HepG2 (cell line): ENCODE measurements around the gene C19orf33. TPM values are rescaled to one million over a fixed set of nuclear protein-coding genes. Genes with fewer than 3 reads are reported as not detected.

Experiments used
- ATM ChIP-seq: fragments of 450-650 bp; IDR thresholded peaks from 2 replicates; pipeline ENCODE4 v1.7.1; 2017; ENCODE audit warnings: mild to moderate bottlenecking, borderline replicate concordance
- BRCA1 ChIP-seq: sonication (generic); formaldehyde crosslinking; IDR thresholded peaks from 2 replicates; pipeline ENCODE4 v1.4.0; 2020; ENCODE audit warnings: missing genetic modification reagents
- CCAR2 ChIP-seq: fragments of 200-400 bp; formaldehyde crosslinking; optimal IDR thresholded peaks from 2 replicates; pipeline ENCODE3; 2018; ENCODE audit warnings: low read depth, mild to moderate bottlenecking, low read length, moderate library complexity
- FLYWCH1 ChIP-seq: sonication (generic); formaldehyde crosslinking; IDR thresholded peaks from 2 replicates; pipeline ENCODE4 v1.8.1; 2023; ENCODE audit warnings: mild to moderate bottlenecking, missing genetic modification reagents
- FOXO1 ChIP-seq: sonication (generic); formaldehyde crosslinking; IDR thresholded peaks from 2 replicates; pipeline ENCODE4 v1.4.0; 2020; ENCODE audit warnings: missing genetic modification reagents
- MXD4 ChIP-seq: IDR thresholded peaks from 2 replicates; pipeline ENCODE4 v1.6.1; 2016; ENCODE audit warnings: mild to moderate bottlenecking, missing biosample characterization, missing genetic modification reagents
- NAIF1 ChIP-seq: sonication (generic); formaldehyde crosslinking; IDR thresholded peaks from 2 replicates; pipeline ENCODE4 v1.5.0; 2020; ENCODE audit warnings: mild to moderate bottlenecking, missing genetic modification reagents, borderline replicate concordance
- SKI ChIP-seq: fragments of 450-650 bp; IDR thresholded peaks from one replicate; pipeline ENCODE4 v1.6.1; 2018; ENCODE audit warnings: mild to moderate bottlenecking; ENCODE audit not compliant: partially characterized antibody
- ZNF432 ChIP-seq: sonication (generic); formaldehyde crosslinking; IDR thresholded peaks from 2 replicates; pipeline ENCODE4 v1.5.0; 2020; ENCODE audit warnings: missing genetic modification reagents, mild to moderate bottlenecking, borderline replicate concordance
- ZNF451 ChIP-seq: sonication (generic); formaldehyde crosslinking; IDR thresholded peaks from 2 replicates; pipeline ENCODE4 v1.5.0; 2020; ENCODE audit warnings: mild to moderate bottlenecking, missing genetic modification reagents
- ZNF552 ChIP-seq: sonication (generic); formaldehyde crosslinking; IDR thresholded peaks from 2 replicates; pipeline ENCODE4 v1.9.0; 2022; ENCODE audit warnings: missing genetic modification reagents, mild to moderate bottlenecking, borderline replicate concordance
- ZNF607 ChIP-seq: sonication (generic); formaldehyde crosslinking; IDR thresholded peaks from 2 replicates; pipeline ENCODE4 v1.5.1; 2020; ENCODE audit warnings: missing genetic modification reagents, mild to moderate bottlenecking, borderline replicate concordance
- ZNF7 ChIP-seq: IDR thresholded peaks from 2 replicates; pipeline ENCODE4 v1.6.1; 2016; ENCODE audit warnings: missing biosample characterization, missing genetic modification reagents
- ZNF83 ChIP-seq: sonication (generic); formaldehyde crosslinking; IDR thresholded peaks from 2 replicates; pipeline ENCODE4 v1.4.0; 2020; ENCODE audit warnings: missing genetic modification reagents, mild to moderate bottlenecking, borderline replicate concordance
- polyA plus RNA-seq, 8 experiments: library from polyadenylated mRNA; depleted of rRNA in 3 of 8; stranded (reverse) in 7 of 8; unstranded in 1 of 8; fragments of >200 nt; fragmentation: Illumina TruSeq in 4 of 8; extraction: Trizol in 4 of 8; gene quantifications; 2 replicates each; pipeline versions ENCODE4 v1.2.1 to v1.2.3, GENCODE V29; 2011 to 2016; ENCODE audit warnings: low read depth in 4 of 8, missing spikeins in 1 of 8, mixed read lengths in 1 of 8; ENCODE audit not compliant: insufficient read depth in 1 of 8
- total RNA-seq, 5 experiments: library from RNA; depleted of rRNA; stranded (reverse); fragments of >200 nt; fragmentation: Illumina TruSeq; extraction: Trizol; gene quantifications; 2 replicates each; pipeline ENCODE4 v1.2.3, GENCODE V29; 2016; ENCODE audit warnings: low read depth in 1 of 5
- TF ChIP-seq, protein P1 (sequence below): IDR thresholded peaks from 2 replicates; pipeline ENCODE4 v1.6.1; 2018; ENCODE audit warnings: missing genetic modification reagents
- TF ChIP-seq, protein P2 (sequence below): IDR thresholded peaks from 2 replicates; pipeline ENCODE4 v1.6.1; 2016; ENCODE audit warnings: missing genetic modification reagents, missing compliant biosample characterization
- TF ChIP-seq, protein P3 (sequence below): sonication (generic); formaldehyde crosslinking; IDR thresholded peaks from 2 replicates; pipeline ENCODE4 v1.5.0; 2020; ENCODE audit warnings: mild to moderate bottlenecking, missing genetic modification reagents, moderate library complexity
- TF ChIP-seq, protein P4 (sequence below): sonication (generic); formaldehyde crosslinking; conservative IDR thresholded peaks from 2 replicates; pipeline ENCODE4 v1.5.0; 2020; ENCODE audit warnings: missing genetic modification reagents
- TF ChIP-seq, protein P5 (sequence below): sonication (generic); formaldehyde crosslinking; IDR thresholded peaks from 2 replicates; pipeline ENCODE4 v1.4.0; 2020; ENCODE audit warnings: missing genetic modification reagents, borderline replicate concordance
- TF ChIP-seq, protein P6 (sequence below): sonication (generic); formaldehyde crosslinking; IDR thresholded peaks from 2 replicates; pipeline ENCODE4 v1.4.0; 2020; ENCODE audit warnings: mild to moderate bottlenecking, missing genetic modification reagents

The C19orf33 gene
- total and polyA plus RNA-seq, 2 of the 13 experiments (the other 11 are each of a cell fraction or from before 2014, with no cell fraction given): 2.5 to 3.3 TPM

DNA sequence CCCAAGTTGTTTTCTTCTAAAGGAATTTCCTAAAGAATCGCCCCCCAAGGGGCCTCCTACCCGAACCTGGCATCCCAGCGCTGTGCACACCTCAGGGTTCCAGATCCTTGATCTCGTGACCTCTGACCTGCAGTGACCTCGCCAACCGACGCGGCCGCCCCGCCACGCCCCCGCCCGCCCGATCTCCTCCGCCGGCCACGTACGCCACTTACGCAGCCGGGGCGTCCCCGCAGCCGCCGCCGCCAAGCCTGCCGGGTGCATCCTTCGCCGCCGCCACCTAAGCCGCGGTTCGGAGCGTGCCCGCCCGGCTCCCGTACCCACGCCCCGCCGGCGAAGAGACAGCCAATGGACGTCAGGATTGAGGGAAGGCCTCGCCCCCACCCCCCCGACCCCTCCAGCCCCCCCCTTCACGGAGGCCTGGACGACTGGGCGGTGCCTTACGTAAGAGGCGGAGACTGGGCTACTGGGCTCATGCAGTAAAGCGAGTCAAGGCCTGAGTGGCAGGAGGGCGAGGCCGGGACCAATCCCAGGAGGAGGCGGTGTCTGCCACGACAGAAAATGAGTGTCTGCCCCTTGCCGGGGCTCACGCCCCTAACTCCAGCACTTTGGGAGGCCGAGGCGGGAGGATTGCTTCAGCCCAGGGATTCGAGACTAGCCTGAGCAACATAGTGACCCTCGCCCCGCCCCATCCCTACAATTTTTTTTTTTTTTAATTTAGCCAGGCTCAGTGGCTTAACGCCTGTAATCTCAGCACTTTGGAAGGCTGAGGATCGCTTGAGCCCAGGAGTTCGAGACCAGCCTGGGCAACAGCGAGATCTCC, 11.8 kb downstream of the C19orf33 start, which contains the start of gene YIF1B (continued):
- TF ChIP-seq, protein P1, sequence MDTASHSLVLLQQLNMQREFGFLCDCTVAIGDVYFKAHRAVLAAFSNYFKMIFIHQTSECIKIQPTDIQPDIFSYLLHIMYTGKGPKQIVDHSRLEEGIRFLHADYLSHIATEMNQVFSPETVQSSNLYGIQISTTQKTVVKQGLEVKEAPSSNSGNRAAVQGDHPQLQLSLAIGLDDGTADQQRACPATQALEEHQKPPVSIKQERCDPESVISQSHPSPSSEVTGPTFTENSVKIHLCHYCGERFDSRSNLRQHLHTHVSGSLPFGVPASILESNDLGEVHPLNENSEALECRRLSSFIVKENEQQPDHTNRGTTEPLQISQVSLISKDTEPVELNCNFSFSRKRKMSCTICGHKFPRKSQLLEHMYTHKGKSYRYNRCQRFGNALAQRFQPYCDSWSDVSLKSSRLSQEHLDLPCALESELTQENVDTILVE (CRISPR knock-in tag): peak; percentile 84; the same call in 1 of the 2 replicates
- TF ChIP-seq, protein P2, sequence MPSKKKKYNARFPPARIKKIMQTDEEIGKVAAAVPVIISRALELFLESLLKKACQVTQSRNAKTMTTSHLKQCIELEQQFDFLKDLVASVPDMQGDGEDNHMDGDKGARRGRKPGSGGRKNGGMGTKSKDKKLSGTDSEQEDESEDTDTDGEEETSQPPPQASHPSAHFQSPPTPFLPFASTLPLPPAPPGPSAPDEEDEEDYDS: peak; percentile 42
- TF ChIP-seq, protein P3, sequence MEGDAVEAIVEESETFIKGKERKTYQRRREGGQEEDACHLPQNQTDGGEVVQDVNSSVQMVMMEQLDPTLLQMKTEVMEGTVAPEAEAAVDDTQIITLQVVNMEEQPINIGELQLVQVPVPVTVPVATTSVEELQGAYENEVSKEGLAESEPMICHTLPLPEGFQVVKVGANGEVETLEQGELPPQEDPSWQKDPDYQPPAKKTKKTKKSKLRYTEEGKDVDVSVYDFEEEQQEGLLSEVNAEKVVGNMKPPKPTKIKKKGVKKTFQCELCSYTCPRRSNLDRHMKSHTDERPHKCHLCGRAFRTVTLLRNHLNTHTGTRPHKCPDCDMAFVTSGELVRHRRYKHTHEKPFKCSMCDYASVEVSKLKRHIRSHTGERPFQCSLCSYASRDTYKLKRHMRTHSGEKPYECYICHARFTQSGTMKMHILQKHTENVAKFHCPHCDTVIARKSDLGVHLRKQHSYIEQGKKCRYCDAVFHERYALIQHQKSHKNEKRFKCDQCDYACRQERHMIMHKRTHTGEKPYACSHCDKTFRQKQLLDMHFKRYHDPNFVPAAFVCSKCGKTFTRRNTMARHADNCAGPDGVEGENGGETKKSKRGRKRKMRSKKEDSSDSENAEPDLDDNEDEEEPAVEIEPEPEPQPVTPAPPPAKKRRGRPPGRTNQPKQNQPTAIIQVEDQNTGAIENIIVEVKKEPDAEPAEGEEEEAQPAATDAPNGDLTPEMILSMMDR (CRISPR knock-in tag): 0 out of 2 replicates have a peak, but pooled peaks have one; percentile 4
- peak; percentile 100 for TF ChIP-seq NAIF1 (CRISPR knock-in tag)
- TF ChIP-seq, protein P4, sequence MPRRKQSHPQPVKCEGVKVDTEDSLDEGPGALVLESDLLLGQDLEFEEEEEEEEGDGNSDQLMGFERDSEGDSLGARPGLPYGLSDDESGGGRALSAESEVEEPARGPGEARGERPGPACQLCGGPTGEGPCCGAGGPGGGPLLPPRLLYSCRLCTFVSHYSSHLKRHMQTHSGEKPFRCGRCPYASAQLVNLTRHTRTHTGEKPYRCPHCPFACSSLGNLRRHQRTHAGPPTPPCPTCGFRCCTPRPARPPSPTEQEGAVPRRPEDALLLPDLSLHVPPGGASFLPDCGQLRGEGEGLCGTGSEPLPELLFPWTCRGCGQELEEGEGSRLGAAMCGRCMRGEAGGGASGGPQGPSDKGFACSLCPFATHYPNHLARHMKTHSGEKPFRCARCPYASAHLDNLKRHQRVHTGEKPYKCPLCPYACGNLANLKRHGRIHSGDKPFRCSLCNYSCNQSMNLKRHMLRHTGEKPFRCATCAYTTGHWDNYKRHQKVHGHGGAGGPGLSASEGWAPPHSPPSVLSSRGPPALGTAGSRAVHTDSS (CRISPR knock-in tag): no peak
- no peak for TF ChIP-seq ZNF607
- no peak for TF ChIP-seq ZNF7
- no peak for TF ChIP-seq ZNF83 (CRISPR knock-in tag)
- no peak; the same call in 1 of the 2 replicates for TF ChIP-seq ZNF451 (CRISPR knock-in tag)
- TF ChIP-seq FOXO1 (CRISPR knock-in tag): no peak
- TF ChIP-seq, protein P5, sequence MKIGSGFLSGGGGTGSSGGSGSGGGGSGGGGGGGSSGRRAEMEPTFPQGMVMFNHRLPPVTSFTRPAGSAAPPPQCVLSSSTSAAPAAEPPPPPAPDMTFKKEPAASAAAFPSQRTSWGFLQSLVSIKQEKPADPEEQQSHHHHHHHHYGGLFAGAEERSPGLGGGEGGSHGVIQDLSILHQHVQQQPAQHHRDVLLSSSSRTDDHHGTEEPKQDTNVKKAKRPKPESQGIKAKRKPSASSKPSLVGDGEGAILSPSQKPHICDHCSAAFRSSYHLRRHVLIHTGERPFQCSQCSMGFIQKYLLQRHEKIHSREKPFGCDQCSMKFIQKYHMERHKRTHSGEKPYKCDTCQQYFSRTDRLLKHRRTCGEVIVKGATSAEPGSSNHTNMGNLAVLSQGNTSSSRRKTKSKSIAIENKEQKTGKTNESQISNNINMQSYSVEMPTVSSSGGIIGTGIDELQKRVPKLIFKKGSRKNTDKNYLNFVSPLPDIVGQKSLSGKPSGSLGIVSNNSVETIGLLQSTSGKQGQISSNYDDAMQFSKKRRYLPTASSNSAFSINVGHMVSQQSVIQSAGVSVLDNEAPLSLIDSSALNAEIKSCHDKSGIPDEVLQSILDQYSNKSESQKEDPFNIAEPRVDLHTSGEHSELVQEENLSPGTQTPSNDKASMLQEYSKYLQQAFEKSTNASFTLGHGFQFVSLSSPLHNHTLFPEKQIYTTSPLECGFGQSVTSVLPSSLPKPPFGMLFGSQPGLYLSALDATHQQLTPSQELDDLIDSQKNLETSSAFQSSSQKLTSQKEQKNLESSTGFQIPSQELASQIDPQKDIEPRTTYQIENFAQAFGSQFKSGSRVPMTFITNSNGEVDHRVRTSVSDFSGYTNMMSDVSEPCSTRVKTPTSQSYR (CRISPR knock-in tag): no peak
- no peak for TF ChIP-seq ATM
- no peak for TF ChIP-seq BRCA1
- TF ChIP-seq ZNF432 (CRISPR knock-in tag): no peak
- no peak for TF ChIP-seq CCAR2
- no peak for TF ChIP-seq FLYWCH1
- TF ChIP-seq MXD4 (CRISPR knock-in tag): no peak
- TF ChIP-seq SKI: peak; percentile 18
- TF ChIP-seq, protein P6, sequence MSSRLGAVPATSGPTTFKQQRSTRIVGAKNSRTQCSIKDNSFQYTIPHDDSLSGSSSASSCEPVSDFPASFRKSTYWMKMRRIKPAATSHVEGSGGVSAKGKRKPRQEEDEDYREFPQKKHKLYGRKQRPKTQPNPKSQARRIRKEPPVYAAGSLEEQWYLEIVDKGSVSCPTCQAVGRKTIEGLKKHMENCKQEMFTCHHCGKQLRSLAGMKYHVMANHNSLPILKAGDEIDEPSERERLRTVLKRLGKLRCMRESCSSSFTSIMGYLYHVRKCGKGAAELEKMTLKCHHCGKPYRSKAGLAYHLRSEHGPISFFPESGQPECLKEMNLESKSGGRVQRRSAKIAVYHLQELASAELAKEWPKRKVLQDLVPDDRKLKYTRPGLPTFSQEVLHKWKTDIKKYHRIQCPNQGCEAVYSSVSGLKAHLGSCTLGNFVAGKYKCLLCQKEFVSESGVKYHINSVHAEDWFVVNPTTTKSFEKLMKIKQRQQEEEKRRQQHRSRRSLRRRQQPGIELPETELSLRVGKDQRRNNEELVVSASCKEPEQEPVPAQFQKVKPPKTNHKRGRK (CRISPR knock-in tag): no peak
- TF ChIP-seq ZNF552: no peak
